Stimulated activated CD4-positive, alpha-beta T cell treated with anti-CD3 and anti-CD28 coated beads, Interleukin-1b, Interleukin-23, amount 100 ng/mL, for 24 hours (primary cell): ENCODE data around the gene TOB2.
A peak's percentile ranks its signal among the peaks of the same experiment; 100 is the strongest.
"Not testable (repeated sequence)": the region's sequence is repeated elsewhere in the genome, so short reads cannot be mapped to it uniquely, and the experiment has no call there.

Source experiments
- DNase-seq, 4 experiments: peaks; one replicate each; pipeline ENCODE4 v3.0.0-alpha.2; 2020; ENCODE audit warnings: low read depth in 4 of 4, low spot score in 1 of 4

Gene TOB2

GRCh38 chr22:41468381-41469217, 22.0 kb upstream of the TOB2 start, which contains the start of the genes ACO2 and PHF5A:
Gene ACO2, plus strand, starts transcription at chr22:41469117. Its CDS starts 30 bp downstream, at chr22:41469147.
Gene PHF5A, minus strand, starts transcription at chr22:41468692. Its CDS starts 39 bp downstream, at chr22:41468653.
- peak; percentile 94 to 98 (median 96) for DNase-seq

GRCh38 chr22:41461901-41462300, 15.3 kb upstream of the TOB2 start:
- DNase-seq: no peak

GRCh38 chr22:41460071-41460470, 13.5 kb upstream of the TOB2 start:
- DNase-seq: not testable (repeated sequence)

- DNase-seq: no peak
Observed at GRCh38 chr22:41459431-41459830, 12.8 kb upstream of the TOB2 start.

GRCh38 chr22:41458161-41458728, 11.6 kb upstream of the TOB2 start:
- no peak for DNase-seq

- DNase-seq: peak; percentile 68 to 89 (median 78)
Observed at GRCh38 chr22:41448189-41448808, 1.7 kb upstream of the TOB2 start.

GRCh38 chr22:41447435-41448188, 1.0 kb upstream of the TOB2 start:
- DNase-seq: peak in 2 of 4 experiments; percentile 46 to 48

GRCh38 chr22:41446057-41446501, 522 bp downstream of the TOB2 start:
- peak in 1 of 4 experiments; percentile 20 for DNase-seq

GRCh38 chr22:41445129-41446056, 1.2 kb downstream of the TOB2 start:
- DNase-seq: peak in 1 of 4 experiments; percentile 7

- peak; percentile 54 to 86 (median 67) for DNase-seq
Observed at GRCh38 chr22:41444360-41445128, 2.1 kb downstream of the TOB2 start.

- DNase-seq: no peak
Observed at GRCh38 chr22:41442240-41442792, 4.3 kb downstream of the TOB2 start.

- DNase-seq: not testable (repeated sequence)
Observed at GRCh38 chr22:41440511-41440910, 6.1 kb downstream of the TOB2 start.

- DNase-seq: no peak
Observed at GRCh38 chr22:41437198-41437597, 9.4 kb downstream of the TOB2 start.

GRCh38 chr22:41436322-41437113, 10.1 kb downstream of the TOB2 start:
- no peak for DNase-seq

- no peak for DNase-seq
Observed at GRCh38 chr22:41435560-41435959, 11.0 kb downstream of the TOB2 start.

GRCh38 chr22:41434361-41435003, 12.1 kb downstream of the TOB2 start:
- not testable (repeated sequence) for DNase-seq

- not testable (repeated sequence) for DNase-seq
Observed at GRCh38 chr22:41433480-41433879, 13.1 kb downstream of the TOB2 start.

GRCh38 chr22:41431656-41432055, 14.9 kb downstream of the TOB2 start:
- no peak for DNase-seq
